Common myeloid progenitor, CD34-positive (primary cell): Measurements from ENCODE around the gene ELOA.
A peak's percentile ranks its signal among the peaks of the same experiment; 100 is the strongest.

Experiments
- CTCF ChIA-PET: fragments of 350-600 bp; sonication (Branson Sonifier 250); formaldehyde crosslinking; loops from one replicate; lab custom pipeline; 2021; ENCODE audit warnings: antibody characterized with exemption; lab: Charles Lee
- POLR2A ChIA-PET: fragments of 350-600 bp; sonication (Branson Sonifier 250); formaldehyde crosslinking; loops from one replicate; lab custom pipeline; 2021; ENCODE audit warnings: antibody characterized with exemption; lab: Charles Lee
- DNase-seq, 3 donors: peaks; one replicate each; pipeline versions ENCODE4 v3.0.0 to v3.0.0-alpha.2; 2013
- H3K27ac ChIP-seq, 2 experiments: 1 replicate in 1 of 2; 2 replicates in 1 of 2; pipeline ENCODE4 v1.7.0; 2013; ENCODE audit warnings: inconsistent platforms in 2 of 2, low read length in 2 of 2, mild to moderate bottlenecking in 2 of 2, low read depth in 1 of 2, moderate library complexity in 1 of 2; ENCODE audit not compliant: severe bottlenecking in 2 of 2, insufficient read depth in 1 of 2, poor library complexity in 1 of 2
- H3K27me3 ChIP-seq, 5 experiments: replicated peaks in 2 of 5; 1 replicate in 3 of 5; 2 replicates in 2 of 5; pipeline versions ENCODE4 v1.6.1 to v1.7.0; 2013; ENCODE audit warnings: low read length in 4 of 5, mild to moderate bottlenecking in 2 of 5, moderate library complexity in 2 of 5, inconsistent platforms in 1 of 5; ENCODE audit not compliant: insufficient read depth in 5 of 5, control insufficient read depth in 4 of 5
- H3K36me3 ChIP-seq, 4 experiments: 1 replicate in 2 of 4; 2 replicates in 2 of 4; pipeline versions ENCODE4 v1.6.1 to v1.7.0; 2013; ENCODE audit warnings: low read length in 3 of 4, control low read depth in 1 of 4, mild to moderate bottlenecking in 1 of 4; ENCODE audit not compliant: control insufficient read depth in 4 of 4, insufficient read depth in 4 of 4
- H3K4me1 ChIP-seq, 4 experiments: 1 replicate in 3 of 4; 2 replicates in 1 of 4; pipeline versions ENCODE4 v1.6.1 to v1.7.1; 2013; ENCODE audit warnings: low read length in 3 of 4, mild to moderate bottlenecking in 3 of 4, control low read depth in 1 of 4, inconsistent platforms in 1 of 4, moderate library complexity in 1 of 4; ENCODE audit not compliant: control insufficient read depth in 4 of 4, insufficient read depth in 4 of 4; ENCODE audit errors: control extremely low read depth in 1 of 4
- H3K4me3 ChIP-seq, 7 experiments: 1 replicate in 4 of 7; 2 replicates in 3 of 7; pipeline versions ENCODE4 v1.5.1 to v1.7.0; 2013; ENCODE audit warnings: mild to moderate bottlenecking in 7 of 7, low read length in 6 of 7, moderate library complexity in 6 of 7, inconsistent platforms in 2 of 7, low read depth in 2 of 7, control low read depth in 1 of 7; ENCODE audit not compliant: insufficient read depth in 4 of 7, control insufficient read depth in 1 of 7; ENCODE audit errors: extremely low read depth in 1 of 7
- H3K9me3 ChIP-seq, 5 experiments: 1 replicate in 4 of 5; 2 replicates in 1 of 5; pipeline versions ENCODE4 v1.6.1 to v1.7.1; 2013; ENCODE audit warnings: low read length in 4 of 5, mild to moderate bottlenecking in 2 of 5, inconsistent platforms in 1 of 5, low read depth in 1 of 5, moderate library complexity in 1 of 5; ENCODE audit not compliant: control insufficient read depth in 4 of 5, insufficient read depth in 2 of 5; ENCODE audit errors: control extremely low read depth in 1 of 5
- WGBS: methylation state at CpG from one replicate; pipeline ENCODE4 v1.1.5; 2013; ENCODE audit not compliant: insufficient coverage; 5-methylcytosine and 5-hydroxymethylcytosine counted together

Gene ELOA

GRCh38 chr1:23699280-23700179 is 43.7 kb upstream of the ELOA start:
- H3K27ac ChIP-seq = no peak overlapping the region
- no peaks in the 10 kb centered on the region for H3K27me3 ChIP-seq
- no peaks in the 10 kb centered on the region for H3K9me3 ChIP-seq
- POLR2A ChIA-PET = interaction anchor here (0.6 kb wide), 1 partner anchor 63 kb away, joined by 4 read pairs; no protein-coding TSS in a partner anchor
- CTCF ChIA-PET = interaction anchor here (0.7 to 1.0 kb wide), 2 partner anchors 34 to 46 kb away, joined by 3 read pairs; no protein-coding TSS in a partner anchor
- H3K4me1 ChIP-seq = peaks cover 0 to 8% (median 5%) of the 10 kb centered on the region in 4 experiments
- no peak for DNase-seq
- WGBS = 96% methylated on average over 3 of the region's 7 CpGs
- H3K4me3 ChIP-seq = no peak overlapping the region
- H3K36me3 ChIP-seq = peaks cover 23 to 91% (median 60%) of the 10 kb centered on the region in 4 experiments

- WGBS = 100% methylated on average over 2 of the region's 2 CpGs
- Histone ChIP-seq H3K27me3 (no peaks in the 10 kb centered on the region), H3K36me3 (peaks cover 18 to 83% (median 48%) of the 10 kb centered on the region in 4 experiments), H3K4me1 (no peaks in the 10 kb centered on the region), H3K4me3 (no peak overlapping the region), H3K27ac (no peak overlapping the region), H3K9me3 (no peaks in the 10 kb centered on the region)
- ChIA-PET POLR2A (interaction anchor here (0.6 kb wide), 1 partner anchor 47 kb away, joined by 4 read pairs; no protein-coding TSS in a partner anchor), CTCF (interaction anchor here (0.8 kb wide), 1 partner anchor 70 kb away, joined by 3 read pairs; no protein-coding TSS in a partner anchor)
- no peak for DNase-seq
These were observed 42.0 kb upstream of the ELOA start for GRCh38 chr1:23701310-23701709.

DNA sequence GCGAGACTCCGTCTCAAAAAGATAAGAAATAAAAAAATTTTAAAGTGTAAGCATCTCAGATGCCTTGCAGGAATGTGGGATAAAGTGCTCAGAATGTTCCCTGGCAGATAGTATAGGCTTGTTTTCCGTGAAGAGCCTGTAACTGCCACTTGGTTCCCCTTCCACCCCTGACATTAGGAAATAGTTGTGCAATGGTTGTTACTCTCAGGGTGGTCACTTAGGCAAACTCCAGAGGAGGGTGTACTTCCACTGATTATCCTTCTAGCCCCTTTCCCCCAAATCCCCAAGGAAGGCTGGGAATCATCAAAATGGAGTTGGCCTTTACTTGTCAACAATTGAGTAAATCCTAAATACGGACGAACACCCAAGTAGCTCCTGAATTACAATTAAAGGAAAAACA is 41.3 kb upstream of the ELOA start:
- H3K36me3 ChIP-seq = peaks cover 15 to 76% (median 42%) of the 10 kb centered on the region in 4 experiments
- ChIA-PET POLR2A (interaction anchor here (0.6 kb wide), 1 partner anchor 46 kb away, joined by 4 read pairs; no protein-coding TSS in a partner anchor), CTCF (interaction anchor here (1.1 kb wide), 1 partner anchor 30 kb away, joined by 3 read pairs; no protein-coding TSS in a partner anchor)
- no peaks in the 10 kb centered on the region for H3K4me1 ChIP-seq
- no peak for DNase-seq
- WGBS = 93% methylated on average over 3 of the region's 5 CpGs
- no peaks in the 10 kb centered on the region for H3K27me3 ChIP-seq
- no peak overlapping the region for H3K4me3 ChIP-seq
- no peaks in the 10 kb centered on the region for H3K9me3 ChIP-seq
- peak overlapping the region in 1 of 2 experiments; percentile 29 for H3K27ac ChIP-seq

DNA sequence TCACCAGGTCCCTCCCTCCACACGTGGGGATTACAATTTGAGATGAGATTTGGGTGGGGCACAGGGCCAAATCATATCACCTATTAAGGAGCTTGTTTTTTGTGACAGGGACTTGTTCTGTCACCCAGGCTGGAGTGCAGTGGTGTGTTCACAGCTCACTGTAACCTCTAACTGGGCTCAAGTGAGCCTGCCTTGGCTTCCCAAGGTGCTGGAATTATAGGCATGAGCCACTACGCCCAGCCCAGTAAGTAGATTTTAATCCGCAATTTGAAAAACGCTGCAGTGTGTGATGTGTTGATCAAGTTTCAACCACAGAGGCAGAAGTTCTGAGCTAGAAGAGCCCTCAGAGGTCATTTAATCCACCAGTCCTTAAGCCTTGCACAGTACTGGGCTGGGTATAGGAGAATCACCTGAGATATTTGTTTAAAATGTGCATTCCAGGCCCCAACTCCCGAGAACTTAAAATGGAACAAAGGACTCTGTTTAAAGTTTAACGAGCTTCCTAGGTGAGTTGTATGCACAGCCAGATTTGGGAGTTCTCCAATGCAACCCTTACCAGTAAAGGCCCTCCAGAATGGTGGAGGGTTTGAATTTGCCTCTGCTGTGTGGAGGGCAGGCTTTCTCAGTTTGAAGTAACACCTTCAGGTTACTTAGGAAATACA is 38.3 kb upstream of the ELOA start:
- H3K4me3 ChIP-seq = no peak overlapping the region
- no peak for DNase-seq
- WGBS = 100% methylated on average over 5 of the region's 6 CpGs
- CTCF ChIA-PET = interaction anchor here (0.5 kb wide), 1 partner anchor 20 kb away, joined by 3 read pairs; no protein-coding TSS in a partner anchor
- H3K9me3 ChIP-seq = no peaks in the 10 kb centered on the region
- no peaks in the 10 kb centered on the region for H3K27me3 ChIP-seq
- peaks cover 7 to 48% (median 26%) of the 10 kb centered on the region in 4 experiments for H3K36me3 ChIP-seq
- no peak overlapping the region for H3K27ac ChIP-seq
- POLR2A ChIA-PET = no interaction called here
- no peaks in the 10 kb centered on the region for H3K4me1 ChIP-seq

DNA sequence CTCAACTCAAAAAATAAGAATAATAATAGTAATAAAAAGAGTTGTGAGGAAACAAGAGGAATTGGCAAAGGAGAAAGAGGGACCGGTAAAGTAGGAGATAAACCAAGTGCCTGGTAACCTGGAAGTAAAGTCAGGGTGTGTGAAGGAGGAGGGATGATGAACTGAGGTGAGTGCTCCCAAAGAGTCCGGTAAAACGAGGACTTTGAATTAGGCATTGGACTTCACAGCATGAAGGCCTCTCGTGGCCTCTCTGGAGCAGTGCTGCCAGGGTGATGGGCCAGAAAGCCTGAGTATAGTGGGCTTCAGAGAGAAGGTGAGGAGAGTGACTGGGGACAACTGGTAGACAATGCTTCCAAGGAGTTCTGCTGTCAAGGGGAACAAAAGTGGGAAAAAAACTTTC is 34.0 kb upstream of the ELOA start:
- H3K4me1 ChIP-seq = no peaks in the 10 kb centered on the region
- no peak overlapping the region for H3K27ac ChIP-seq
- H3K36me3 ChIP-seq = peaks cover 2 to 18% (median 9%) of the 10 kb centered on the region in 4 experiments
- POLR2A ChIA-PET = no interaction called here
- H3K9me3 ChIP-seq = no peaks in the 10 kb centered on the region
- H3K4me3 ChIP-seq = no peak overlapping the region
- WGBS = 96% methylated on average over 4 of the region's 4 CpGs
- CTCF ChIA-PET = no interaction called here
- no peaks in the 10 kb centered on the region for H3K27me3 ChIP-seq
- no peak for DNase-seq

GRCh38 chr1:23718482-23718881 is 24.8 kb upstream of the ELOA start:
- no peaks in the 10 kb centered on the region for H3K9me3 ChIP-seq
- H3K36me3 ChIP-seq = peaks cover 0 to 4% (median 2%) of the 10 kb centered on the region in 4 experiments
- 96% methylated on average over 3 of the region's 3 CpGs for WGBS
- ChIA-PET CTCF (no interaction called here), POLR2A (no interaction called here)
- no peak overlapping the region for H3K4me3 ChIP-seq
- no peak overlapping the region for H3K27ac ChIP-seq
- H3K27me3 ChIP-seq = no peaks in the 10 kb centered on the region
- H3K4me1 ChIP-seq = no peaks in the 10 kb centered on the region
- DNase-seq = no peak
